ENCODE data around the gene NDUFAB1.
"Not testable (repeated sequence)": the region's sequence is repeated elsewhere in the genome, so short reads cannot be mapped to it uniquely, and the experiment has no call there.

Gene NDUFAB1

GRCh38 chr16:23584186-23585076, 11.7 kb downstream of the NDUFAB1 start:
- DNase-seq = no peak

DNA sequence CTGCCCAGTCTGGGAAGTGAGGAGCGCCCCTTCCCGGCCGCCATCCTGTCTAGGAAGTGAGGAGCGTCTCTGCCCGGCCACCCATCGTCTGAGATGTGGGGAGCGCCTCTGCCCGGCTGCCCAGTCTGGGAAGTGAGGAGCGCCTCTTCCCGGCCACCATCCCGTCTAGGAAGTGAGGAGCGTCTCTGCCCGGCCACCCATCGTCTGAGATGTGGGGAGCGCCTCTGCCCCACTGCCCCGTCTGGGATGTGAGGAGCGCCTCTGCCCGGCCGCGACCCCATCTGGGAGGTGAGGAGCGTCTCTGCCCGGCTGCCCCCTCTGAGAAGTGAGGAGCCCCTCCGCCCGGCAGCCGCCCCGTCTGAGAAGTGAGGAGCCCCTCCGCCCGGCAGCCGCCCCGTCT, 12.8 kb downstream of the NDUFAB1 start:
- not testable (repeated sequence) for DNase-seq

DNA sequence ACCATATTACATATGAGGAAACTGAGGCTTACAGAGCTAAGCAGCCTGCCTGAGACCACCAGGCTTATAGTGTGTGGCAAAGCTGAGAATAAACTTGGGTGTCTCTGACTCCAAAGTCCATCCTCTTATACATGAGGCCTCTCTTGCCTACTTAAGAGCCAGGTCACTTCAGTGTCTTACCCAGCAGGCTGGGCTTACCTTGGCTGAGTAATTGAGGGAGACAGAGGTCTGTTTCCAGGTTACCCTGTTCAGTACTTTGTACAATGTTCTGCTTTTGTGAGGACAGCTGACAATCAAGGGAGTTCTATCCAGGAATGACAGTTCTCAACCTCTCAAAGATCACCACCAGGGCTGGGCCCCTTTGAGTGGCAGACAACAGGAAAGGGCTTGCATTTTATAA, 14.4 kb downstream of the NDUFAB1 start:
- no peak for DNase-seq

- no peak for DNase-seq
Measured at GRCh38 chr16:23580391-23580790, 15.7 kb downstream of the NDUFAB1 start.

- no peak for DNase-seq
Measured at GRCh38 chr16:23579371-23579770, 16.7 kb downstream of the NDUFAB1 start.

DNA sequence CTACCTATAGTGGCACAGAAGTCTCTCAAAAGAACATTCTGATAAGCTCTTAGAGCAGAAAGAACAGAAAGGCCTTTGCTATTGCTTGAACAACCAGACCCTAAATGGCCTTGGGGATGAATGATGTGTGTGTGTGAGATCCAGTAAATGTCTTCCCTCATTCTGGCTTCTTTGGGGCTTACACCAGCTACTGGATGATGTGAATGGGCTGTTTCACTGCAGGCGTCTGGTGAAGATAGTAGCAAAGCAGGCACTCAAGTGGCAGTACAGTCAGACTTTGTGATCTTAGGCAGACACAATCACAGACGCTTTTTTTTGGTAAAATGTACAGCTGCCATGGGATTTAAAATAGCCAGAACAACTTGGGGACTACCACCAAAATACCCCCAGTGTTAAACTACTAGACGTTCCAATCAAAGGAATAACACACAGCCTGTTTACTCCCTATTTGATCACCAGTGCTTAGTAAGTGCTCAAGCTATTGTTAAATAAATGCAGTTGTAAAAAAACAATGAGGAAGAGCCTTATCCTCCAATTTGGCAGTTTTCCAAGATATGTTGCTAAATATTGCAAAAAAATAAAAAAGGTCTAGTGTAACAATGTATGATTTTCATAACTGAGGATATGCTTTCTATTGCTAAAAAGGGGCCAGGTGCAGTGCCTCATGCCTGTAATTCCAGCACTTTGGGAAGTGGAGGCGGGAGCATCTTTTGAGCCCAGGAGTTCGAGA, 17.9 kb downstream of the NDUFAB1 start:
- no peak for DNase-seq

DNA sequence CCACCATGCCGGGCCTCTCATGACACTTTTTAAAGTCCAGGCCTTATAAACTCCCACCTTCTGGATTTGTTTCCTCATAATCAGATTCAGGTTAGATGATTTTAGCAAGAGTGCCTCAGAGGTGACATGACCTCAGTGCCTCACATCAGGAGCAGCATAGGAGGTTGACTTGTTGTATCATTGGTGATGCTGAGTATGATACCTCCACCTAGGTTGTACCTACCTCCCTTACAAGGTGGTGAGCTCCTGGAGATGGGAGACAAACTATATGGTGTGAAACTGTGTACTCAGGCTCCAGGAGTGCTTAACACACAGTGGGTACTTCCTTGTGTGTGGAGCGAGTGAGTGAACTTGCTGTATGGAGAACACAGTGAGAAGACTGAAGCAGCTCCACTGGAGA, 18.6 kb downstream of the NDUFAB1 start:
- DNase-seq = no peak

DNA sequence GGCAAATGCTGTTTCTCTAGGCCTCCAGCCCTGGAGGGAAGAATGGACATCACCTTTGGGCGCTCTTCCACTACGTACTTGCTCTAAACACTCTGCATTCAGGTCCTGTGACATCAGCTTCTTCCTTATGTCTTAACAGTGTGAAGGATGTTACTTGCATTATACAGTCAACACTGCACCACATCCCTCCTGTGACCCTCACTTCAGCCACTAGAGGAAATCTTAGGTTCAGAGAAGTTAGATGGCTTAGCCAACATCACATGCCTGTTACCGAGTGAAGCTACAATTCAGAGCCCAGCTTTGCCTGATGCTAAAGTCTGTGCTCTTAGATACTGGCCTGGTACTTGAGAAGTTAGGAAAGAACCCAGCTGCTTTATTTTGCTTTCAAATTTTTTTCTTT, 20.3 kb downstream of the NDUFAB1 start:
- DNase-seq = no peak

DNA sequence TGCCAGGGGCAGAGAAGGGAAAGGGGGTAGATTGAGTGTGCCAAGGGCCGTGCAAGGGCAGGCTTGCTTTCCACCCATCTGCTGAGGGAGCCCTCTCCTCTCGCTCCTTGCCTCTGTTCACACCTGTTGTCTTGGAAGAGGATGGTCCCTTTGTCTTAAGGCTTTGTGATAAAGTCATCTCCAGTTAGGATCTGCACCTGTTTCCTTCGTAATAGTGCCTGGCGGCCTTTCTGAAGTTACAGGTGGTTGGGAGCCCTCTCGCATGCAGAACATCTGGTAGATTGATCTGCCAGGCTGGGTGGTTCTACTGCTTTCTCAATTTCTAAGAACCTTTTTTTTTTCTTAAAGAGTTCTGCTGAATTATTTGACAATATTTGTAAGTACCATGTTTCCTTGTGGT, 22.3 kb downstream of the NDUFAB1 start:
- DNase-seq = no peak

- DNase-seq = no peak
Measured at GRCh38 chr16:23572394-23572793, 23.7 kb downstream of the NDUFAB1 start.

DNA sequence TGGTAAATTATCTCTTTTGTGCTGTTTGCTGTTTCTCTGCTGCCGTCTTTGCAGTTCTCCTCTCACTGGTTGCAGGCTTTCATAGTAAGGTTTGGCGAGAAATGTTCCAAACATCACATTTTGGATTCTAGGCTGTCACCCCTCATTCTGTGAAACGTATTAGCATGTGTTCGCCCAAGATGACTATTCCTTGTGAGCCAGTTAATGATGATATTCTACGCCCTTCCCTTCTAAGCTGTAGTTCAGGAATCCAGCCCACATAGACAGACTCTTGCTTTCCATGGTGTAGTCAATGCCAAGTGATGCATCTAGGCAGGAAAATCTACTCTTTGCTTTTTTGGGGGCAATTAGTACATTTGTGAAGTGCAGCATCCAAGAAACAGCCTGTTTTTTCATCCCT, 24.2 kb downstream of the NDUFAB1 start:
- DNase-seq = no peak

- no peak for DNase-seq
Measured at GRCh38 chr16:23570992-23571632, 25.0 kb downstream of the NDUFAB1 start.

GRCh38 chr16:23567602-23568001, 28.5 kb downstream of the NDUFAB1 start:
- no peak for DNase-seq

DNA sequence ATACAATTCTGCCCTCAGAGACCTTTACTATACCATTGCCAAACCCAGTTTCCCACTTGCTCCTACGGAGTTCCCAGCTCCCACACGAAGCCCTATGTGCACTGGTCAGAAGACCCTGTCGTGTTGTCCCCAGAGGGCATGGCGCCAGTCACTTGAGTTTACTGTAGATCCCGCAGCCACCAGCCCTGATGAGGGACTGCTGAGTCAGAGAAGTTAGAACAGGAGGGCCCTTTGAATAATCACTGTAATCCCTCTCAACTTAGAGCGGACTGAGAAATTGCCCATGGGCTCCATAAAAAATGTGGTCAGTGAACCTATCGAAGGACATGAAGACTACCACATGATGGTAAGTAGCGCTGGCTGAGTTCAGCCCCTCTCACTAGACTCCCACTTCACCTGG, 29.4 kb downstream of the NDUFAB1 start:
- no peak for DNase-seq

DNA sequence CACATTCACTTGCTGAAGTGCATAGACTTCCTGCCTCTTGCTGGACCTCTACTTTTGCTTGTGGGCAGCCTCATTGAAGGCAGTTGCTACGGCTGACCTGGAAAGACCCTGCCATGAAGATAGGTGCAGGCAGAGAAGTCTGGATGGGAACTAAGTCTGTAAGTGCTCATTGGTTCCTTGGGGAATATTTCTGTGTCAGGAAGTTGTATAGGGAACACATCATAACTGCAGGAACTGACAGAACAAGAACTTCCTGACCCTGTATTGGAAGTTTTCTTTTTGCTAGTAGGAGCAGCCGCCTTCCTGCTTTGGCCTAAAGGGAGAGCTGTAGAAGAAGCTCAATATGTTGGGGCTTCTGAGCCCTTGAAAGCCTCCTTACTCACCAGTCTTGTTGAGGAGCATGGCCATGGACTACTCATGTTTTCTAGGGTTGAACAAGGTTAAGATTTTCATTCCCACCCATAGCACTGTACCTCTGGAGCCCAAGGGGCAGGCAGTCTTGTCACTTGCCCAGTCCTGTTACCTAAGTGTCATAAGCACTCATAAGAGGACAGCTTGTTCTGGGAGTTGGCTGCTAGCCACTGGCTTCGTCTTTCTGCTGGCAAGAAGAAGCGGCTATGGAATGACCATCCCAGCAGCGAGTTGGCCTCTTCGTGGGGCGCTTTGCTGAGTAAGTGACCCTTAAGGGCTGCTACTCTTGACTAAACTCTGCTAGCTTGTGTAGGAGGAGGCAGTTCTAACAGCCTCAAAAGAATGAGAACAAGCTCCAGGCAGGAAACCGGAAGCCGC, 31.3 kb downstream of the NDUFAB1 start:
- DNase-seq = no peak

- no peak for DNase-seq
Measured at GRCh38 chr16:23563186-23563585, 32.9 kb downstream of the NDUFAB1 start.

DNA sequence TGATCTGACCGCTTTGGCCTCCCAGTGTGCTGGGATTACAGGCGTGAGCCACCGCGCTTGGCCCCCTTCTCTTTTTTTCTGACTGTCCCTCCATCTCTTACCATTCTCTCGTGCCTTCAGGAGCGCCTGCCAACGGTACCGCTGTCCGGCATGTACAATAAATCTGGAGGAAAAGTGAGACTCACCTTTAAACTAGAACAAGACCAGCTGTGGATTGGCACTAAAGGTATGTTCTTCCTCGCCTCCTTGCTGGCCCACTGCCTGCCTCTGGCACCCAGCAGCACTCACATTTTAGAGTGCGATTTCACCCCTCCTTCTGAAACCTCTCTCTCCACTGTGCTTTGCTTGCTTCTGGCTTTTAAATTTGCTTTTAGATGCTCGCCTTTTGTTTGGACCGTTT, 33.6 kb downstream of the NDUFAB1 start:
- DNase-seq = no peak

- no peak for DNase-seq
Measured at GRCh38 chr16:23561586-23561985, 34.5 kb downstream of the NDUFAB1 start.

DNA sequence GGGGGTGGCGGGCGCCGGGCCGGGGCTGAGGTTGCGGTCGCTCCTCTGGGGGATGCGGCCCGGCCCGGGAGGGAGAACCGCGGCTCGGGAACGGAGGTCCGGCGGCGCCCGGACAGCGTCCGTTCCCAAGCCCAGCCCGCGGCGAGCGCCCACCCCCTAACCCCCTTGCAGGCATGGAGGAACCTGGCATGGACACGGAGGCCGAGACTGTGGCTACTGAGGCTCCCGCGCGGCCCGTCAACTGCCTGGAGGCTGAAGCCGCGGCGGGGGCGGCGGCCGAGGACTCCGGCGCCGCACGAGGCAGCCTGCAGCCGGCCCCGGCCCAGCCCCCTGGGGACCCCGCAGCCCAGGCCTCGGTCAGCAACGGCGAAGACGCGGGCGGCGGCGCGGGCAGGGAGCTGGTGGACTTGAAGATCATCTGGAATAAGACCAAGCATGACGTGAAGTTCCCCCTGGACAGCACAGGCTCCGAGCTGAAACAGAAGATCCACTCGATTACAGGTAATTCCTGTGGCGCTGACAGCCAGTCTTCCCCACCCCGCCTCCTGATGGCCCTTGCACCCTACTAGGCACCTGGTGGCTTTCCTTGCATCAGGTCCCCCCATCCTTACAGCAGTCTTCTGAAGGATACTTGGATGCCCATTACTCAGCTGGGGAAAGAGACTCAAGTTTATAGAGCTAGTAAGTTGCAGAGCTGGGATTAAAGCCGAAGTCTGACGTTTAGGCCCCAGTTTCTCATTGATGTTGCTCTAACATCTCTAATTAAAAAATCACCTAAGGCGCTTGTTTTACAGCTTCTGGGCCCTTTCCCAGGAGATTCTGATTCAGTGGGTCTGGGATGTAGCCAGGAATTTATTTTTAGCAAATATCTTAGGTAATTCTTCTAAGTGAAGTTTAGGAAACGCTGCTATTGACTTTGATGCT, 38.1 kb downstream of the NDUFAB1 start:
- peak; percentile 8 for DNase-seq

- DNase-seq = peak; percentile 98
Measured at GRCh38 chr16:23556881-23557778, 39.0 kb downstream of the NDUFAB1 start, which contains the start of the genes EARS2 and UBFD1. EARS2 (minus strand) TSS chr16:23557350; CDS start chr16:23557343, 7 bp downstream. UBFD1 (plus strand) TSS chr16:23557727; CDS start chr16:23557743, 16 bp downstream.
